Fibroblast of the aortic adventitia (primary cell): ENCODE data around the gene WHRN. TPM values are rescaled to one million over a fixed set of nuclear protein-coding genes. Genes with fewer than 3 reads are reported as not detected.

ENCODE experiments used
- DNase-seq: peaks from one replicate; pipeline ENCODE4 v3.0.0-alpha.2; 2010; ENCODE audit warnings: low read depth
- H3K4me3 ChIP-seq: 2 replicates; pipeline ENCODE4 v1.5.1; 2011; ENCODE audit warnings: low read depth, mild to moderate bottlenecking, control low read depth, low read length, moderate library complexity
- total RNA-seq: library from RNA; depleted of rRNA; stranded (reverse); fragments of >200 nt; gene quantifications from 2 replicates; pipeline ENCODE4 v1.2.3, GENCODE V29; 2012; ENCODE audit warnings: low replicate concordance
- TF ChIP-seq, protein P1 (sequence below): IDR thresholded peaks from 2 replicates; pipeline ENCODE4 v1.5.1; 2011; ENCODE audit warnings: mild to moderate bottlenecking, low read length, control low read depth, inconsistent platforms; ENCODE audit not compliant: insufficient read depth

WHRN gene
- total RNA-seq, 1 donor = 2.1 TPM

- TF ChIP-seq, protein P1, sequence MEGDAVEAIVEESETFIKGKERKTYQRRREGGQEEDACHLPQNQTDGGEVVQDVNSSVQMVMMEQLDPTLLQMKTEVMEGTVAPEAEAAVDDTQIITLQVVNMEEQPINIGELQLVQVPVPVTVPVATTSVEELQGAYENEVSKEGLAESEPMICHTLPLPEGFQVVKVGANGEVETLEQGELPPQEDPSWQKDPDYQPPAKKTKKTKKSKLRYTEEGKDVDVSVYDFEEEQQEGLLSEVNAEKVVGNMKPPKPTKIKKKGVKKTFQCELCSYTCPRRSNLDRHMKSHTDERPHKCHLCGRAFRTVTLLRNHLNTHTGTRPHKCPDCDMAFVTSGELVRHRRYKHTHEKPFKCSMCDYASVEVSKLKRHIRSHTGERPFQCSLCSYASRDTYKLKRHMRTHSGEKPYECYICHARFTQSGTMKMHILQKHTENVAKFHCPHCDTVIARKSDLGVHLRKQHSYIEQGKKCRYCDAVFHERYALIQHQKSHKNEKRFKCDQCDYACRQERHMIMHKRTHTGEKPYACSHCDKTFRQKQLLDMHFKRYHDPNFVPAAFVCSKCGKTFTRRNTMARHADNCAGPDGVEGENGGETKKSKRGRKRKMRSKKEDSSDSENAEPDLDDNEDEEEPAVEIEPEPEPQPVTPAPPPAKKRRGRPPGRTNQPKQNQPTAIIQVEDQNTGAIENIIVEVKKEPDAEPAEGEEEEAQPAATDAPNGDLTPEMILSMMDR = no peak
These were observed 18.9 kb downstream of the WHRN start for GRCh38 chr9:114486205-114486963.

DNA sequence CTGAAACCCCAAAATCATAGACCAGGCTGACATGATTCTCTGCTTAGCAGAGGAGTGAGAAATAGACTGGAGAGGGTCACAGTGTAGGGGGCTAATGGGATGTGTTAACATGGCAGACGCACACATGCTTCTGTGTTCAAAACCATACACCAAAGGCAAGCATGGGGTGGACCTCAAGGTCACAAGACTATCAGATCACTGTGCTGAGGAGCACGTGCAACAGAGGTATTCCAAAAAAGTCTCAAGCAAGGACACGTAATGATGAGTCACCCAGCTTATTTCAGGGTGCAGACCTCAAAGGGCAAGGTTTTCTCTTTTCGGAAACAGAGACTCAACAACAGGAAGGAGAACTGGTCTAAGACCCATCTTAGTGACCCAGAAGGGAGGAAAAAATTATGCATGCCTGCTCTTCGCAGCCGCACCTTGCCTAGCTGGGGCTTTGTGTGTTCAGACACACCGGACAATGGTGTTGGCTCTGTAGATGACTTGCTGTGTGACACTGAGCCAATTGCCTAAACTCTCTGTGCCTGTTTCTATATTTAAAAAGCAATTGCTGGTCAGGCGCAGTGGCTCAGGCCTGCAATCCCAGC, 20.3 kb downstream of the WHRN start:
- TF ChIP-seq, protein P1 = no peak
- peak; percentile 64 for DNase-seq
- no peak overlapping the region for H3K4me3 ChIP-seq

More at GRCh38 chr9:114486205-114486963, 18.9 kb downstream of the WHRN start:
- no peak overlapping the region for H3K4me3 ChIP-seq
- DNase-seq = no peak

DNA sequence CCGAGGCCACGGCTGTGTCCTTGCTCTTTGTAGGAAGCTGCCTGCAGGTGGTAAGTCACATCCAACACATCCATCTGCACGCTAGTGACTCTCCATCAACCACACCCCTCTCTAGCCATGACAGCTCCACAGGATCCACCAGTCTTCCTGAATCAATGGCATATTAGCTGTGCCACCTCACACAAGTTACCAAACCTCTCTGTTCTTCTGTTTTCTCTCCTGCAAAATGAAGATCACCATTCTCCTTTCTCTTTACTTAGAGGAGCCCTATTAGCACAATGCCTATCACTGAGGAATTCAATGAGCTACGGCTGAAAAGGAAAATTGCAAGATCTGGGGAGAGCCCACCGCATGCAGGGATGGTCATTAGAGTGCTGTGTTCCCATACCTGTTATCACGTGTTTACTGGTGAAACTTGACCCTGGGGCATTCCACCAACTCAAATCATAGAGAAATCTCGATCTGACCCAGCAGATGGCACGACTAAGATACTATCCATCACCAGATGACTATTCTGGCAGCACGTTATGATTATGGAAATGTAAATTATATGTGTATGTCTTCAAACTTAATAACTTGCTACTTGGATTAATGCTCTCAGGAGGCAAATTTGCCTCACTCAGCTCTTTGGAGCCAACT, 20.9 kb downstream of the WHRN start:
- TF ChIP-seq, protein P1 = no peak
- H3K4me3 ChIP-seq = no peak overlapping the region
- DNase-seq = no peak

DNA sequence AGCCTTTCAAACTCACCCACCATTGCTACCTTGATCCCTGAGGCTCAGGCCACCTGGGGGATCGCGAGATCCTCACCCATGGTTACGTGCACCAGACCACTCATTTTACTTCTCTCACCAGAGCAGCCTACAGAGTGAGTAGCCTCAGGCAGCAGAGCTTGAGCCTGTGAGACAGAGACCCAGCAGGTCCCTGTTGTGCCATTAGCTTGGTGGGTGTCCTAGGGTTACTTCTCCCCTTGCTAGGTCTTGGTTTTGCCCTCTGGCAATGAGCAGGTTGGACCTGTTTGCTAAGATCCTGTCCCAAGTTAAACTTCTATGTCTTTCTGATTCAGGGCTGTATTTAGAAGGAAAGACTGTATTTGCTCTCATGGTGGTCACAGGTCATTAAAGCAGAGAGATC, 21.8 kb downstream of the WHRN start:
- no peak for DNase-seq
- no peak overlapping the region for H3K4me3 ChIP-seq
- TF ChIP-seq, protein P1 = no peak

DNA sequence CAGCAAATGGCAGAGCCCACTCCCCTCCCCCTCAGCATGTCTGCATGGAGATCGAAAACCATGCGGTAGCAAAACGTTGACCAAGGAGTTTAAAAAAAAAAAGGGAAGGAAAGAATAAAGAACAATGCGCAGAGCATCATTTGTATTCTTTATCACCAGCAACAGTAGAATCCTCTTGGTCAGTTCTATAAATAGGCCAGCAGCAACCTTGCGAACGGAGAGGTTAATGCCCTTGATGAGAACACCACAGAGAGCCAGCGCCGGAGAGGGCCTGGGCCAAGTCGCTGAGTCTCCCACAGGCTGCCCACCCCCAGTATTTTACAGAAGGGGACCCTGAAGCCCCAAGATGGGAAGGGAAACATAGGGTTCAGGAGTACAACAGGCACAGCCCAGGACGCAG, 22.7 kb downstream of the WHRN start:
- no peak for DNase-seq
- H3K4me3 ChIP-seq = no peak overlapping the region
- TF ChIP-seq, protein P1 = no peak

DNA sequence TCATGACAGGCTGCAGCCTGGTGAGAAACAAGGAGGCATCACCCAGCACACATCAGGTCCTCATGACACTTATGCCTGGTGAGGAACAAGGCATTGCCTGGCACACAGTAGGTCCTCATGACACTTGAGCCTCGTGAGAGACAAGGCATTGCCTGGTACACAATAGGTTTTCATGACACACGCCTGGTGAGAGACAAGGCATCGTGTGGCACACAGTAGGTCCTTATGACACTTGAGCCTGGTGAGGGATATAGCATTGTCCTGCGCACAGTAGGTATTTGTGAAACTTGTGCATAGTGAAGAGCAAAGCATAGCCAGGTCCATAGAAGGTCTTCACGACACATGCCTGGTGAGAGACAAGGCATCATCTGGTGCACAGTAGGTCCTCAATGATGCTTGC, 23.5 kb downstream of the WHRN start:
- H3K4me3 ChIP-seq = no peak overlapping the region
- DNase-seq = no peak
- TF ChIP-seq, protein P1 = no peak
